Keratinocyte (primary cell): ENCODE measurements around the gene RAB11FIP4. TPM values are rescaled to one million over a fixed set of nuclear protein-coding genes. Genes with fewer than 3 reads are reported as not detected.

ENCODE experiments used
- DNase-seq: peaks from one replicate; pipeline ENCODE4 v3.0.0-alpha.2; 2011; ENCODE audit warnings: low read depth, missing footprints, low spot score
- FAIRE-seq: peaks from 2 replicates; lab custom pipeline; 2011; peaks lifted over from hg19 to GRCh38; lab: Jason Lieb, UNC
- H2AFZ ChIP-seq: 2 replicates; pipeline ENCODE4 v1.6.0; 2012; ENCODE audit warnings: low read length, control low read depth, inconsistent platforms; ENCODE audit not compliant: control insufficient read depth
- H3K27ac ChIP-seq: 2 replicates; pipeline ENCODE4 v1.5.1; 2011; ENCODE audit warnings: low read length; ENCODE audit not compliant: control insufficient read depth, insufficient read depth
- H3K27me3 ChIP-seq: 3 replicates; pipeline ENCODE4 v1.6.0; 2011; ENCODE audit warnings: low read length; ENCODE audit not compliant: control insufficient read depth, insufficient read depth; ENCODE audit errors: extremely low read depth
- H3K36me3 ChIP-seq, 2 experiments: 2 replicates in 1 of 2; 3 replicates in 1 of 2; pipeline ENCODE4 v1.5.1; 2011; ENCODE audit warnings: low read length in 2 of 2, mild to moderate bottlenecking in 1 of 2; ENCODE audit not compliant: control insufficient read depth in 2 of 2, insufficient read depth in 2 of 2; ENCODE audit errors: extremely low read depth in 1 of 2
- H3K4me1 ChIP-seq: 3 replicates; pipeline ENCODE4 v1.5.1; 2011; ENCODE audit warnings: low read length; ENCODE audit not compliant: control insufficient read depth, insufficient read depth; ENCODE audit errors: extremely low read depth
- H3K4me2 ChIP-seq: 3 replicates; pipeline ENCODE4 v1.6.0; 2011; ENCODE audit warnings: low read depth, low read length; ENCODE audit not compliant: control insufficient read depth, insufficient read depth; ENCODE audit errors: extremely low read depth
- H3K4me3 ChIP-seq, 3 experiments: fragments of 200-600 bp in 1 of 3; sonication (generic) in 1 of 3; 2 replicates in 2 of 3; 3 replicates in 1 of 3; pipeline ENCODE4 v1.5.1; 2011 to 2016; ENCODE audit warnings: low read length in 3 of 3, mild to moderate bottlenecking in 3 of 3, control low read depth in 2 of 3, inconsistent platforms in 1 of 3, low read depth in 1 of 3, mixed read lengths in 1 of 3, mixed run types in 1 of 3, moderate library complexity in 1 of 3; ENCODE audit not compliant: control insufficient read depth in 2 of 3, insufficient read depth in 2 of 3; ENCODE audit errors: extremely low read depth in 1 of 3
- H3K79me2 ChIP-seq: 2 replicates; pipeline ENCODE4 v1.6.0; 2012; ENCODE audit warnings: low read length; ENCODE audit not compliant: control insufficient read depth, insufficient read depth
- H3K9ac ChIP-seq: 3 replicates; pipeline ENCODE4 v1.6.0; 2011; ENCODE audit warnings: low read length; ENCODE audit not compliant: control insufficient read depth, insufficient read depth; ENCODE audit errors: extremely low read depth
- H3K9me1 ChIP-seq: 3 replicates; pipeline ENCODE4 v1.6.0; 2011; ENCODE audit warnings: low read length; ENCODE audit not compliant: control insufficient read depth, insufficient read depth; ENCODE audit errors: extremely low read depth
- H3K9me3 ChIP-seq: 2 replicates; pipeline ENCODE4 v1.5.1; 2012; ENCODE audit warnings: low read depth, low read length; ENCODE audit not compliant: control insufficient read depth
- H4K20me1 ChIP-seq: 3 replicates; pipeline ENCODE4 v1.6.0; 2011; ENCODE audit warnings: low read length; ENCODE audit not compliant: control insufficient read depth, insufficient read depth; ENCODE audit errors: extremely low read depth
- CTCF ChIP-seq, 3 experiments: IDR thresholded peaks in 1 of 3; conservative IDR thresholded peaks in 1 of 3; optimal IDR thresholded peaks in 1 of 3; 2 replicates in 2 of 3; 3 replicates in 1 of 3; pipeline versions ENCODE3 to v1.5.1; 2011; ENCODE audit warnings: low read length in 3 of 3, mild to moderate bottlenecking in 3 of 3, moderate library complexity in 2 of 3, control low read depth in 1 of 3, inconsistent platforms in 1 of 3; ENCODE audit not compliant: insufficient read depth in 2 of 3; ENCODE audit errors: extremely low read depth in 1 of 3
- EZH2 ChIP-seq: IDR thresholded peaks from one replicate; pipeline ENCODE4 v1.6.1; 2012; ENCODE audit warnings: inconsistent platforms, mild to moderate bottlenecking, low read length, moderate library complexity
- dilution Hi-C: fragments of 300-500 bp; cut with MboI; formaldehyde crosslinking; loops from one replicate; pipeline ENCODE4 v1.7.0; 2020; ENCODE audit warnings: low sequenced_read_pairs; ENCODE audit not compliant: extremely low pct_ligation_motif_present
- polyA plus RNA-seq, 5 experiments: library from polyadenylated mRNA; depleted of rRNA in 3 of 5; stranded (reverse) in 3 of 5; stranded (forward) in 1 of 5; unstranded in 1 of 5; fragments of >200 nt; gene quantifications; 1 replicate in 1 of 5; 2 replicates in 3 of 5; 3 replicates in 1 of 5; pipeline versions ENCODE4 v1.2.1 to v1.2.3, GENCODE V29; 2011 to 2012; ENCODE audit warnings: missing spikeins in 2 of 5, low read depth in 1 of 5, low replicate concordance in 1 of 5

Gene RAB11FIP4
- polyA plus RNA-seq, 1 donor (not counting 4 experiments of a cell fraction or from before 2014, with no cell fraction given): 9.1 TPM

DNA sequence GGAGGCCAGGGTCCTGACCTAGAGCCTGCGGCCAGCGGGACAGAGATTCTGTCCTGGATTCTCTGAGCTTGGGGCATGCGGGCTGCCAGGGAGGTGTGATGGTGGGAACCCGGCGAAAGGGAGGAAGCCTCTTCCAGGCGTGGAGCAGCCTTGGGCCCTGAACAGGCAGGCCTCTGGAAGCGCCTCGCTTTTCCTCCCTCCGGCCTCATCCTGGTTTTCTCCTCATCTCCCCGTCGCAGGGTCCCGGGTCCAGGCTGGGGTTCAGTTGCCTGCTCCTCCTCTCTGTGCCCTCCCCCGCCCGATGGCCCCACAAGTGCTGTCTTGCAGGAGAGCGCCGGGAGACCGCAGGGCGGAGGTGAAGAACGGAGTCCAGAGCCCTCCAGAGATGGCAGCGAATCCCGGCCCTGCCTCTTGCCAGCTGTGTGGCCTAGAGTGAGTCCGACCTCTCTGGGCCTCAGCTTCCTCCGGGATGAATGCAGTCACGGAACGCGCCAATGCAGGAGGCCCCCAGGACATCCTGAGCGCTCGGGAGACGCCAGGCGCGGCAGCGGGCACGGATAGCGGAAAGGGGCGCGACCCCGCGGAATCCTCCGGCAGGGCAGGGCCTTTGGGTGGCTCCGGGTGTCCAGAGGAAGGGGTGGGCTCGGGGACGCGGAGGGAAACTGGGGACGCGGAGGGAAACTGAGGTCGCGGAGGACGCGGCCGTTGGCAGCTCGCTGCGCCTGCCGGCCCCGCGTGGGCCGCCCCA is 553 bp upstream of the RAB11FIP4 start:
- Histone ChIP-seq H3K79me2 (no peaks in the 10 kb centered on the region), H3K4me3 (no peak overlapping the region), H3K27ac (no peak overlapping the region), H3K9me1 (no peaks in the 10 kb centered on the region), H3K4me2 (peak overlapping the region; percentile 22), H3K27me3 (peaks cover 39% of the 10 kb centered on the region), H2AFZ (no peak overlapping the region), H3K36me3 (no peaks in the 10 kb centered on the region), H3K4me1 (no peaks in the 10 kb centered on the region), H3K9me3 (no peaks in the 10 kb centered on the region), H3K9ac (no peak overlapping the region), H4K20me1 (no peaks in the 10 kb centered on the region)
- DNase-seq (no peak), FAIRE-seq (no peak)
- dilution Hi-C loops: no loop called here
- peak; percentile 94 for TF ChIP-seq EZH2
- TF ChIP-seq CTCF (optimal IDR thresholded peaks at IDR 0.05 in 1 of 3, IDR thresholded peaks at IDR 0.05 in 1 of 3, conservative IDR thresholded peaks at IDR 0.05 in 1 of 3; ENCODE audit: extremely low read depth in 1 of 3, insufficient read depth in 2 of 3, low read length in 3 of 3): no peak

DNA sequence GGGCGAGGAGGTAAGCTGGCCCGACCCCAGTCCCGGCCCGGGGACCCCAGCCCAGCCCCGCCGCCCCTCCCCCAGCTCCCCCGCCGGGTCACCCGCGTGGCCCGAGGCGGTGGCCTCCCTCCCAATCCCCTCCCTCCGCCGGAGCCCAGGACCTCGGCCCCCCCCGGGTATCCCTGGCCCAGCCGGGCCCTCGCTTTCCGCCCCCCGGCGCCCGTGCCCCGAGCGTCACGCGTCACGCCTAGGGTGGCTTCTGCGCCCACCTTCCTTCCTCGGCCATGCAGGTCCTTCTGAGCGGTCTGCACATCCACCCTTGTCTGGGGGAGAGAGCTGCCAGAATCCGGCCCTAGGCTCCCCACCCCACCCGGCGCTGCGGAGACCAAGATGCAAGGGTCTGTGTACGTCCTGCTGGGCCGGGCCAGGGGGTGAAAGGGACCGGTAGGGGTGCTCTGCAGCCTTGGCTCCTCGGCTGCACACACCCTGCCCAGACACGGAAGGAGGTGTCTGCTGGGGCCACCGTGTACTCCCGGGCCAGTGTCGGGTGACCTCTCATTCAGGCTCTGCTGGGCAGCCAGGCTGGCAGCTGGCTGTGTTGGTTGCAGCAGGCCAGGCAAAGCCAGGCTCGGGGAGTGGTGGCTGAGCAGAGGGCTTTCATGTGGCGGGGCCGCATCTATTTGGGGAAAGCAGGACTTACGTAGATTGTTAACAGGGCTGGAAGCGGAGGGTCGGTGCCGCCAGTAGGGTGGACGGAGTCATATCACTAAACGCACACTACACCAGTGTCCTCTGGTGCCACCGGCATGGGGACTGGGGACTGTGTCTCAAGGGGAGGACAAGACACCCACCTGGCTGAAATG is 754 bp downstream of the RAB11FIP4 start:
- TF ChIP-seq EZH2 (peak; percentile 71), CTCF (optimal IDR thresholded peaks at IDR 0.05 in 1 of 3, IDR thresholded peaks at IDR 0.05 in 1 of 3, conservative IDR thresholded peaks at IDR 0.05 in 1 of 3; ENCODE audit: extremely low read depth in 1 of 3, insufficient read depth in 2 of 3, low read length in 3 of 3) (no peak)
- Histone ChIP-seq H3K4me2 (no peak overlapping the region), H3K27me3 (peaks cover 39% of the 10 kb centered on the region), H3K27ac (no peak overlapping the region), H3K9ac (no peak overlapping the region), H3K9me1 (no peaks in the 10 kb centered on the region), H4K20me1 (no peaks in the 10 kb centered on the region), H2AFZ (no peak overlapping the region), H3K79me2 (no peaks in the 10 kb centered on the region), H3K9me3 (no peaks in the 10 kb centered on the region), H3K4me3 (no peak overlapping the region), H3K36me3 (no peaks in the 10 kb centered on the region), H3K4me1 (no peaks in the 10 kb centered on the region)
- no peak for FAIRE-seq
- DNase-seq: no peak
- dilution Hi-C loops: no loop called here
